Gastrocnemius medialis (tissue), 4 donors: ENCODE measurements around the gene VPS45.

Experiments
- CTCF ChIP-seq, 5 experiments: fragments of 450-650 bp in 3 of 5; fragments of 200-600 bp in 2 of 5; sonication (generic) in 2 of 5; IDR thresholded peaks in 4 of 5; conservative IDR thresholded peaks in 1 of 5; 1 replicate in 4 of 5; 2 replicates in 1 of 5; pipeline ENCODE4 v1.5.1; 2016 to 2019; ENCODE audit warnings: antibody characterized with exemption in 5 of 5, mild to moderate bottlenecking in 3 of 5, moderate library complexity in 3 of 5
- POLR2A ChIP-seq, 2 donors: fragments of 450-650 bp; IDR thresholded peaks; one replicate each; pipeline ENCODE4 v1.6.1; 2017; ENCODE audit warnings: antibody characterized with exemption in 2 of 2, mild to moderate bottlenecking in 2 of 2, moderate library complexity in 2 of 2

- TF ChIP-seq POLR2A (IDR thresholded peaks at IDR 0.05) (no peak), CTCF (IDR thresholded peaks at IDR 0.05 in 4 of 5, conservative IDR thresholded peaks at IDR 0.05 in 1 of 5) (no peak)
Observed at GRCh38 chr1:150083907-150084306, 16.3 kb downstream of the VPS45 start.
